H9 (cell line): ENCODE measurements around the gene MERTK. TPM values are rescaled to one million over a fixed set of nuclear protein-coding genes. Genes with fewer than 3 reads are reported as not detected.

Experiments used
- DNase-seq: peaks from one replicate; pipeline ENCODE4 v3.0.0-alpha.2; 2017
- H2AFZ ChIP-seq: one replicate; pipeline ENCODE4 v1.6.1; 2013; ENCODE audit warnings: mild to moderate bottlenecking, low read length, control low read depth, moderate library complexity
- H2AK5ac ChIP-seq: 2 replicates; pipeline ENCODE4 v1.6.1; 2013; ENCODE audit warnings: low read length, control low read depth, mixed read lengths; ENCODE audit not compliant: insufficient read length
- H2BK120ac ChIP-seq: one replicate; pipeline ENCODE4 v1.6.1; 2013; ENCODE audit warnings: low read depth, mild to moderate bottlenecking, low read length, control low read depth, inconsistent platforms; ENCODE audit not compliant: poor library complexity, severe bottlenecking
- H2BK12ac ChIP-seq: 2 replicates; pipeline ENCODE4 v1.6.1; 2013; ENCODE audit warnings: low read length, control low read depth, mixed read lengths, low read depth; ENCODE audit not compliant: insufficient read length
- H2BK15ac ChIP-seq: 2 replicates; pipeline ENCODE4 v1.6.1; 2013; ENCODE audit warnings: low read depth, low read length, control low read depth
- H2BK20ac ChIP-seq: one replicate; pipeline ENCODE4 v1.6.1; 2013; ENCODE audit warnings: low read depth, mild to moderate bottlenecking, low read length, control low read depth, inconsistent platforms; ENCODE audit not compliant: poor library complexity, severe bottlenecking
- H2BK5ac ChIP-seq: 2 replicates; pipeline ENCODE4 v1.6.1; 2013; ENCODE audit warnings: low read length, control low read depth, mixed read lengths; ENCODE audit not compliant: insufficient read length
- H3K14ac ChIP-seq: 2 replicates; pipeline ENCODE4 v1.6.1; 2013; ENCODE audit warnings: low read length, control low read depth; ENCODE audit not compliant: insufficient read depth
- H3K18ac ChIP-seq: 2 replicates; pipeline ENCODE4 v1.6.1; 2013; ENCODE audit warnings: low read depth, mild to moderate bottlenecking, mixed read lengths, low read length, control low read depth; ENCODE audit not compliant: insufficient read length
- H3K23ac ChIP-seq: 2 replicates; pipeline ENCODE4 v1.6.1; 2013; ENCODE audit warnings: low read length, control low read depth, mixed read lengths, low read depth; ENCODE audit not compliant: insufficient read length
- H3K23me2 ChIP-seq: 2 replicates; pipeline ENCODE4 v1.6.1; 2013; ENCODE audit warnings: low read depth, mild to moderate bottlenecking, mixed read lengths, low read length, control low read depth; ENCODE audit not compliant: insufficient read length, poor library complexity, severe bottlenecking
- H3K27ac ChIP-seq: 2 replicates; pipeline ENCODE4 v1.5.1; 2013; ENCODE audit warnings: low read length, control low read depth, mixed read lengths, low read depth; ENCODE audit not compliant: insufficient read length
- H3K27me3 ChIP-seq: 2 replicates; pipeline ENCODE4 v1.6.1; 2013; ENCODE audit warnings: low read length, control low read depth, inconsistent platforms; ENCODE audit not compliant: insufficient read depth
- H3K4ac ChIP-seq: 2 replicates; pipeline ENCODE4 v1.6.1; 2013; ENCODE audit warnings: low read depth, mild to moderate bottlenecking, control low read depth, inconsistent platforms, low read length, moderate library complexity
- H3K4me1 ChIP-seq: 2 replicates; pipeline ENCODE4 v1.6.1; 2013; ENCODE audit warnings: low read length, control low read depth, inconsistent platforms; ENCODE audit not compliant: insufficient read depth
- H3K4me2 ChIP-seq: 2 replicates; pipeline ENCODE4 v1.6.1; 2013; ENCODE audit warnings: low read length, control low read depth, mixed read lengths; ENCODE audit not compliant: insufficient read length, insufficient read depth
- H3K56ac ChIP-seq: 2 replicates; pipeline ENCODE4 v1.6.1; 2013; ENCODE audit warnings: low read depth, mild to moderate bottlenecking, mixed read lengths, low read length, control low read depth; ENCODE audit not compliant: insufficient read length
- H3K79me1 ChIP-seq: 2 replicates; pipeline ENCODE4 v1.6.1; 2013; ENCODE audit warnings: low read depth, mild to moderate bottlenecking, moderate library complexity, low read length, control low read depth, inconsistent platforms; ENCODE audit not compliant: insufficient read depth, poor library complexity, severe bottlenecking
- H3K79me2 ChIP-seq: 2 replicates; pipeline ENCODE4 v1.6.1; 2013; ENCODE audit warnings: low read length, control low read depth, inconsistent platforms; ENCODE audit not compliant: insufficient read depth
- H3K9ac ChIP-seq: 2 replicates; pipeline ENCODE4 v1.6.1; 2013; ENCODE audit warnings: low read length, control low read depth, mixed read lengths; ENCODE audit not compliant: insufficient read length; ENCODE audit errors: extremely low read depth
- H3K9me3 ChIP-seq: one replicate; pipeline ENCODE4 v1.6.1; 2013; ENCODE audit warnings: low read depth, low read length, inconsistent platforms; ENCODE audit not compliant: control insufficient read depth
- H3T11ph ChIP-seq: one replicate; pipeline ENCODE4 v1.6.1; 2013; ENCODE audit warnings: mild to moderate bottlenecking, low read length, control low read depth, inconsistent platforms
- H4K20me1 ChIP-seq: one replicate; pipeline ENCODE4 v1.6.1; 2013; ENCODE audit not compliant: control insufficient read depth, insufficient read length, insufficient read depth
- H4K5ac ChIP-seq: 2 replicates; pipeline ENCODE4 v1.6.1; 2013; ENCODE audit warnings: low read depth, mild to moderate bottlenecking, mixed read lengths, low read length, control low read depth; ENCODE audit not compliant: insufficient read length
- H4K8ac ChIP-seq: replicated peaks from 2 replicates; pipeline ENCODE4 v1.6.1; 2013; ENCODE audit warnings: low read length, control low read depth, mixed read lengths, low read depth; ENCODE audit not compliant: insufficient read length
- H4K91ac ChIP-seq: 2 replicates; pipeline ENCODE4 v1.6.1; 2013; ENCODE audit warnings: low read depth, mild to moderate bottlenecking, moderate library complexity, mixed read lengths, low read length, control low read depth; ENCODE audit not compliant: insufficient read length
- H3K27ac Mint-ChIP-seq, 3 experiments: 2 replicates in 2 of 3; 3 replicates in 1 of 3; pipeline ENCODE4 v1.8.0; 2020 to 2021; ENCODE audit warnings: mixed read lengths in 3 of 3, mild to moderate bottlenecking in 1 of 3, moderate library complexity in 1 of 3
- H3K27me3 Mint-ChIP-seq: 2 replicates; pipeline ENCODE4 v1.8.0; 2021; ENCODE audit warnings: low read depth, mild to moderate bottlenecking, moderate library complexity, mixed read lengths
- H3K36me3 Mint-ChIP-seq, 3 experiments: 2 replicates in 2 of 3; 3 replicates in 1 of 3; pipeline ENCODE4 v1.8.0; 2020 to 2021; ENCODE audit warnings: low read depth in 3 of 3, mixed read lengths in 3 of 3; ENCODE audit not compliant: insufficient read depth in 1 of 3
- H3K4me1 Mint-ChIP-seq, 2 experiments: 2 replicates each; pipeline ENCODE4 v1.8.0; 2020; ENCODE audit warnings: mixed read lengths in 2 of 2
- H3K4me3 Mint-ChIP-seq, 2 experiments: 2 replicates in 1 of 2; 3 replicates in 1 of 2; pipeline ENCODE4 v1.8.0; 2020 to 2021; ENCODE audit warnings: mild to moderate bottlenecking in 2 of 2, mixed read lengths in 2 of 2, moderate library complexity in 1 of 2
- H3K9me3 Mint-ChIP-seq, 2 experiments: 2 replicates in 1 of 2; 3 replicates in 1 of 2; pipeline ENCODE4 v1.8.0; 2020; ENCODE audit warnings: mild to moderate bottlenecking in 2 of 2, mixed read lengths in 2 of 2, moderate library complexity in 1 of 2
- WGBS: extraction: QIAGEN DNeasy Blood & Tissue Kit; methylation state at CpG from one replicate; pipeline ENCODE4 v1.1.7; 2013; ENCODE audit warnings: missing lambda C conversion rate, low lambda C conversion rate, mixed read lengths; ENCODE audit not compliant: insufficient read length; ENCODE audit errors: extremely low coverage; 5-methylcytosine and 5-hydroxymethylcytosine counted together
- total RNA-seq: library from RNA; stranded (reverse); gene quantifications from 2 replicates; pipeline ENCODE4 v1.2.1, GENCODE V29; 2021
- TF ChIP-seq, protein P1 (sequence below): fragments of 200-600 bp; sonication (generic); conservative IDR thresholded peaks from 3 replicates; pipeline ENCODE4 v1.8.0; 2021; ENCODE audit warnings: antibody characterized with exemption, mild to moderate bottlenecking

MERTK gene
- total RNA-seq, 1 experiment from 2014 or later = 4.8 TPM

- H3K56ac ChIP-seq = no peak overlapping the region
- no peak for DNase-seq
- Mint-ChIP-seq H3K27ac (no peak overlapping the region), H3K4me3 (no peak overlapping the region), H3K4me1 (peaks cover 8 to 12% of the 10 kb centered on the region in 2 experiments), H3K36me3 (peaks cover 0 to 4% (median 0%) of the 10 kb centered on the region in 3 experiments; a peak in 2 of 7 replicates), H3K27me3 (no peaks in the 10 kb centered on the region), H3K9me3 (no peaks in the 10 kb centered on the region)
- no peak overlapping the region for H2BK15ac ChIP-seq
- H2BK20ac ChIP-seq = no peak overlapping the region
- no peaks in the 10 kb centered on the region for H3K79me2 ChIP-seq
- no peak overlapping the region for H3K27ac ChIP-seq
- H2BK12ac ChIP-seq = no peak overlapping the region
- no peak overlapping the region for H3K4me2 ChIP-seq
- no peaks in the 10 kb centered on the region for H4K20me1 ChIP-seq
- H2BK120ac ChIP-seq = no peak overlapping the region
- no CpG with 5 or more reads among the region's 1 CpG for WGBS
- no peak overlapping the region for H2AFZ ChIP-seq
- H3K4ac ChIP-seq = no peak overlapping the region
- no peak overlapping the region for H3T11ph ChIP-seq
- H2BK5ac ChIP-seq = no peak overlapping the region
- no peak overlapping the region for H3K9ac ChIP-seq
- H2AK5ac ChIP-seq = no peak overlapping the region
- no peaks in the 10 kb centered on the region for H3K27me3 ChIP-seq
- H3K79me1 ChIP-seq = no peaks in the 10 kb centered on the region
- H3K23me2 ChIP-seq = no peaks in the 10 kb centered on the region
- H3K9me3 ChIP-seq = no peaks in the 10 kb centered on the region
- no peak overlapping the region for H4K5ac ChIP-seq
- TF ChIP-seq, protein P1, sequence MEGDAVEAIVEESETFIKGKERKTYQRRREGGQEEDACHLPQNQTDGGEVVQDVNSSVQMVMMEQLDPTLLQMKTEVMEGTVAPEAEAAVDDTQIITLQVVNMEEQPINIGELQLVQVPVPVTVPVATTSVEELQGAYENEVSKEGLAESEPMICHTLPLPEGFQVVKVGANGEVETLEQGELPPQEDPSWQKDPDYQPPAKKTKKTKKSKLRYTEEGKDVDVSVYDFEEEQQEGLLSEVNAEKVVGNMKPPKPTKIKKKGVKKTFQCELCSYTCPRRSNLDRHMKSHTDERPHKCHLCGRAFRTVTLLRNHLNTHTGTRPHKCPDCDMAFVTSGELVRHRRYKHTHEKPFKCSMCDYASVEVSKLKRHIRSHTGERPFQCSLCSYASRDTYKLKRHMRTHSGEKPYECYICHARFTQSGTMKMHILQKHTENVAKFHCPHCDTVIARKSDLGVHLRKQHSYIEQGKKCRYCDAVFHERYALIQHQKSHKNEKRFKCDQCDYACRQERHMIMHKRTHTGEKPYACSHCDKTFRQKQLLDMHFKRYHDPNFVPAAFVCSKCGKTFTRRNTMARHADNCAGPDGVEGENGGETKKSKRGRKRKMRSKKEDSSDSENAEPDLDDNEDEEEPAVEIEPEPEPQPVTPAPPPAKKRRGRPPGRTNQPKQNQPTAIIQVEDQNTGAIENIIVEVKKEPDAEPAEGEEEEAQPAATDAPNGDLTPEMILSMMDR = no peak
- H4K91ac ChIP-seq = no peak overlapping the region
- no peak overlapping the region for H3K14ac ChIP-seq
- H4K8ac ChIP-seq = no peak overlapping the region
- no peaks in the 10 kb centered on the region; the same call in 1 of the 2 replicates for H3K4me1 ChIP-seq
- H3K23ac ChIP-seq = no peak overlapping the region
- H3K18ac ChIP-seq = no peak overlapping the region
These were observed 68.6 kb downstream of the MERTK start for GRCh38 chr2:111967018-111967417.
